OCI-LY7 (cell line): Measurements from ENCODE around the gene WWTR1. TPM values are rescaled to one million over a fixed set of nuclear protein-coding genes. Genes with fewer than 3 reads are reported as not detected.

Source experiments
- BruUV-seq: library from RNA; stranded (reverse); fragments of 400-500 nt; replicated peaks from 2 replicates; lab custom pipeline; 2021; lab: Mats Ljungman, UMichigan
- CTCF ChIA-PET: fragments of 300-600 bp; sonication (Branson Sonifier 250); formaldehyde crosslinking; loops from one replicate; lab custom pipeline; 2022; ENCODE audit warnings: antibody characterized with exemption; ENCODE audit not compliant: unreplicated experiment; lab: Charles Lee
- POLR2A ChIA-PET: fragments of 300-600 bp; sonication (Branson Sonifier 250); formaldehyde crosslinking; loops from one replicate; lab custom pipeline; 2022; ENCODE audit warnings: antibody characterized with exemption; lab: Charles Lee
- DNase-seq: peaks from one replicate; pipeline ENCODE4 v3.0.0-alpha.2; 2015; ENCODE audit warnings: low spot score
- H2AFZ ChIP-seq: fragments of 200-600 bp; sonication (generic), shearing (Covaris generic); 2 replicates; pipeline ENCODE4 v1.6.1; 2014; ENCODE audit warnings: mild to moderate bottlenecking, antibody characterized with exemption, low read length, moderate library complexity
- H3K27ac ChIP-seq: fragments of 200-600 bp; sonication (generic); 2 replicates; pipeline ENCODE4 v1.5.1; 2014; ENCODE audit warnings: mixed run types, low read depth, mild to moderate bottlenecking, moderate library complexity, low read length, inconsistent platforms; ENCODE audit not compliant: poor library complexity, severe bottlenecking
- H3K36me3 ChIP-seq: fragments of 200-600 bp; sonication (generic); 2 replicates; pipeline ENCODE4 v1.6.1; 2014; ENCODE audit warnings: mild to moderate bottlenecking, antibody characterized with exemption, low read length, moderate library complexity, mixed read lengths; ENCODE audit not compliant: insufficient read depth
- H3K4me1 ChIP-seq: fragments of 200-600 bp; sonication (generic); 2 replicates; pipeline ENCODE4 v1.5.1; 2014; ENCODE audit warnings: mild to moderate bottlenecking, low read length; ENCODE audit not compliant: insufficient read depth, poor library complexity, severe bottlenecking
- H3K4me2 ChIP-seq: fragments of 200-600 bp; sonication (generic); 2 replicates; pipeline ENCODE4 v1.6.1; 2014; ENCODE audit warnings: mild to moderate bottlenecking, low read length
- H3K4me3 ChIP-seq: fragments of 200-600 bp; sonication (generic); 2 replicates; pipeline ENCODE4 v1.5.1; 2014; ENCODE audit warnings: mild to moderate bottlenecking, low read depth, low read length; ENCODE audit not compliant: poor library complexity, severe bottlenecking
- H3K79me2 ChIP-seq: fragments of 200-600 bp; sonication (generic); 2 replicates; pipeline ENCODE4 v1.6.1; 2016; ENCODE audit warnings: low read depth, mild to moderate bottlenecking, low read length, moderate library complexity, mixed read lengths; ENCODE audit not compliant: insufficient read depth
- H3K9me2 ChIP-seq: fragments of 200-600 bp; sonication (generic); 2 replicates; pipeline ENCODE4 v1.6.1; 2016; ENCODE audit warnings: mild to moderate bottlenecking, low read length, mixed read lengths; ENCODE audit not compliant: insufficient read depth
- H3K9me3 ChIP-seq: fragments of 200-600 bp; sonication (generic); 2 replicates; pipeline ENCODE4 v1.6.1; 2014; ENCODE audit warnings: mild to moderate bottlenecking, mixed run types, low read length, mixed read lengths
- H4K20me1 ChIP-seq: fragments of 200-600 bp; sonication (generic); 2 replicates; pipeline ENCODE4 v1.6.1; 2014; ENCODE audit warnings: mild to moderate bottlenecking, antibody characterized with exemption, low read length, moderate library complexity, mixed read lengths; ENCODE audit not compliant: insufficient read depth
- EZH2phosphoT487 ChIP-seq: fragments of 200-600 bp; sonication (generic); IDR thresholded peaks from 2 replicates; pipeline ENCODE4 v1.6.1; 2018; ENCODE audit warnings: low read depth, borderline replicate concordance, mild to moderate bottlenecking, mixed run types, antibody characterized with exemption, low read length, moderate library complexity, mixed read lengths
- intact Hi-C: fragments of 100-400 bp; cut with micrococcal nuclease; formaldehyde crosslinking; loops from one replicate; pipeline ENCODE4 v1.10.0; 2022; ENCODE audit not compliant: unreplicated experiment
- total RNA-seq, 2 experiments: library from RNA; depleted of rRNA in 1 of 2; stranded (reverse); fragments of >200 nt in 1 of 2; shearing (Covaris generic) in 1 of 2; gene quantifications; 2 replicates each; pipeline ENCODE4 v1.2.3, GENCODE V29; 2014 to 2022
- TF ChIP-seq, protein P1 (sequence below): fragments of 200-600 bp; sonication (generic); conservative IDR thresholded peaks from 2 replicates; pipeline ENCODE4 v1.5.1; 2014; ENCODE audit warnings: mild to moderate bottlenecking, antibody characterized with exemption, low read length, moderate library complexity, mixed read lengths

The WWTR1 gene
- total RNA-seq, 2 experiments from 2014 or later: 0.15 TPM; not detected in 1

DNA sequence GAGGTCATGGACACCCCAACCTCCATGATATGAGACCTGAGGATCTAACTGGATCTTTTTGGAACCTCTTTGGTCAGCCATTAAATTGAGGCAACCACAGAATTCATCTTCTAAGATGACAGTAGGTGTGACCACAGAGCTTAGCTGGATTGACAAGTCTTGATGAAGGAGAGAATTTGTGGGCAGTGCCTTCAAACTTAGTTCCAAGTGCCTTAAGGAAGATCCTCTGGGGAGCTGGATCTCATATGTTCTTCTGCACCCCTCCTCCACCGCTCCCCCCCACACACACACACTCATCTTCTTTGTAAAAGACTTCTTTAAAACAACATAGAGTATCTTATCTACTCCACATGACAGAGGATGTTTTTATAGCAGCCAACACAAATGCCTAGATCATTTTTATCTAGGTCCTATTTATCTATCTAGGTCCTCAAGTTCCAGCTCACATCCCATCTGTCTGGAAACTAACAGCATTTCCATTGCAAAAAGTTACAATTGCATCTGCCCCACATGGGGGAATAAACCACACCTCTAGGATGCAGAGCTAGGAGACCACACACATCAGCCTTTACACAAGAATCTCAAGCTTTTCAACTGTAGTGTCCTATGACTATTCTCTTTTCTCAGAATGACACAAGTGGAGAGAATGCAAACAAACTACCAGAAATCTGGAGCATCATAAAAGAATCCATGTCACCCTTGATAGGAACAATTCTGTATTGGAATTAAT is 37.4 kb downstream of the WWTR1 start:
- ChIA-PET CTCF (no interaction called here), POLR2A (interaction anchor here (0.6 kb wide), 1 partner anchor 19 kb away, joined by 4 read pairs; no protein-coding TSS in a partner anchor)
- no peak overlapping the region for H3K27ac ChIP-seq
- no peak overlapping the region for H2AFZ ChIP-seq
- DNase-seq: no peak
- no peaks in the 10 kb centered on the region for H3K79me2 ChIP-seq
- H3K9me2 ChIP-seq: no peaks in the 10 kb centered on the region
- H3K4me3 ChIP-seq: no peak overlapping the region
- H3K9me3 ChIP-seq: no peaks in the 10 kb centered on the region
- BruUV-seq: no TSS peak
- H3K36me3 ChIP-seq: no peaks in the 10 kb centered on the region
- intact Hi-C loops: no loop called here
- no peak overlapping the region for H3K4me2 ChIP-seq
- no peaks in the 10 kb centered on the region for H4K20me1 ChIP-seq
- no peak for TF ChIP-seq EZH2phosphoT487
- TF ChIP-seq, protein P1, sequence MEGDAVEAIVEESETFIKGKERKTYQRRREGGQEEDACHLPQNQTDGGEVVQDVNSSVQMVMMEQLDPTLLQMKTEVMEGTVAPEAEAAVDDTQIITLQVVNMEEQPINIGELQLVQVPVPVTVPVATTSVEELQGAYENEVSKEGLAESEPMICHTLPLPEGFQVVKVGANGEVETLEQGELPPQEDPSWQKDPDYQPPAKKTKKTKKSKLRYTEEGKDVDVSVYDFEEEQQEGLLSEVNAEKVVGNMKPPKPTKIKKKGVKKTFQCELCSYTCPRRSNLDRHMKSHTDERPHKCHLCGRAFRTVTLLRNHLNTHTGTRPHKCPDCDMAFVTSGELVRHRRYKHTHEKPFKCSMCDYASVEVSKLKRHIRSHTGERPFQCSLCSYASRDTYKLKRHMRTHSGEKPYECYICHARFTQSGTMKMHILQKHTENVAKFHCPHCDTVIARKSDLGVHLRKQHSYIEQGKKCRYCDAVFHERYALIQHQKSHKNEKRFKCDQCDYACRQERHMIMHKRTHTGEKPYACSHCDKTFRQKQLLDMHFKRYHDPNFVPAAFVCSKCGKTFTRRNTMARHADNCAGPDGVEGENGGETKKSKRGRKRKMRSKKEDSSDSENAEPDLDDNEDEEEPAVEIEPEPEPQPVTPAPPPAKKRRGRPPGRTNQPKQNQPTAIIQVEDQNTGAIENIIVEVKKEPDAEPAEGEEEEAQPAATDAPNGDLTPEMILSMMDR: no peak
- no peaks in the 10 kb centered on the region for H3K4me1 ChIP-seq

DNA sequence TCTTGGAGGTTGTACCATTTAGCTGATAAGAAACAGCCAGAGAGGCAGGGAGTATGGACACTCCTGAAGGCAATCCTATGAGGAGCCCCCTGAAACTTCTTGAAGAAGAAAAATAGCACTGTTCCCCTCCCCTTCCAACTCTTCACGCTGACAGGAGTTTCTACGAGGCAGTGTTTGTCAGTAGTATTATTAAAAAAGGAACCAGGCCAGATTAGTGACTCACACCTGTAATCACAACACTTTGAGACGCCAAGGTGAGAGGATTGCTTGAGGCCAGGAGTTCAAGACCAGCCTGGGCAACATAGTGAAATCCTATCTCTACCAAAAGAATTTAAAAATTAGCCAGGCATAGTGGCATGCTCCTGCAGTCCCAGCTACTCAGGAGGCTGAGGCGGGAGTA is 38.7 kb downstream of the WWTR1 start:
- TF ChIP-seq, protein P1: no peak
- no peak for TF ChIP-seq EZH2phosphoT487
- Histone ChIP-seq H3K9me3 (no peaks in the 10 kb centered on the region), H2AFZ (no peak overlapping the region), H3K9me2 (no peaks in the 10 kb centered on the region), H3K27ac (no peak overlapping the region), H3K79me2 (no peaks in the 10 kb centered on the region), H3K36me3 (no peaks in the 10 kb centered on the region), H4K20me1 (no peaks in the 10 kb centered on the region), H3K4me1 (no peaks in the 10 kb centered on the region), H3K4me3 (no peak overlapping the region), H3K4me2 (no peak overlapping the region)
- BruUV-seq: no TSS peak
- DNase-seq: no peak
- CTCF ChIA-PET: no interaction called here
- POLR2A ChIA-PET: interaction anchor here (0.6 to 2.1 kb wide), 2 partner anchors 11 to 61 kb away, joined by 3 to 5 read pairs; no protein-coding TSS in a partner anchor
- intact Hi-C loops: loop anchor here (10.0 kb wide), 1 partner anchor 494 kb away; the partner anchor contains the start of gene HPS3
